GM12875 (cell line): ENCODE data around the gene QDPR.
"Not testable (repeated sequence)": the region's sequence is repeated elsewhere in the genome, so short reads cannot be mapped to it uniquely, and the experiment has no call there.

Experiments used
- H3K4me3 ChIP-seq: one replicate; pipeline ENCODE4 v1.5.1; 2011; ENCODE audit warnings: low read depth, low read length, control low read depth
- CTCF ChIP-seq: IDR thresholded peaks from 2 replicates; pipeline ENCODE4 v1.5.1; 2011; ENCODE audit warnings: low read depth, mild to moderate bottlenecking, control low read depth, inconsistent platforms, low read length, moderate library complexity, borderline replicate concordance; ENCODE audit not compliant: insufficient read depth

Gene QDPR

GRCh38 chr4:17463606-17464005 lies 48.3 kb downstream of the QDPR start:
- H3K4me3 ChIP-seq: no peak overlapping the region
- no peak for TF ChIP-seq CTCF

DNA sequence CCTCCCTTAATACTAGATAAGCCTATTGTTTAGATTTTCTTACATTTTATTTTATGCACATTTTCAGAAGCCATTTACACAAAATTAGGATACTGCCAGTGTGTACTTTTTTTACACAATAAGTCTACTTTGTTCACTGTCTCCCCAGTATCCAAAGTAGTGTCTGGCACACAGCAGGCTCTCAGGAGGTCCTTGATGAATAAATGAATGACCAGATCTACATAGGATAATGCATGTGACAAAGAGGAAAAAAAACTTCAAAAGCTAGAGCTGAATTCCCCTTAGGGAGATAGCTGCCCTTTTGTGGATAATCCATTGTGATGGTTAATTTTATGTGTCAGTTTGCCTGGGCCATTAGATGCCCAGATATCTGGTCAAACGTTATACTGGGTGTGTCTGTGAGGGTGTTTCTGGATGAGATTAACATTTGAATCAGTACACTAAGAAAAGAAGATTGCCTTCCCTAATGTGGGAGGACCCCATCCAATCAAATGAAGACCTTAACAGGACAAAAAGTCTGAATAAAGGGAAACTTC lies 61.6 kb downstream of the QDPR start:
- no peak overlapping the region for H3K4me3 ChIP-seq

DNA sequence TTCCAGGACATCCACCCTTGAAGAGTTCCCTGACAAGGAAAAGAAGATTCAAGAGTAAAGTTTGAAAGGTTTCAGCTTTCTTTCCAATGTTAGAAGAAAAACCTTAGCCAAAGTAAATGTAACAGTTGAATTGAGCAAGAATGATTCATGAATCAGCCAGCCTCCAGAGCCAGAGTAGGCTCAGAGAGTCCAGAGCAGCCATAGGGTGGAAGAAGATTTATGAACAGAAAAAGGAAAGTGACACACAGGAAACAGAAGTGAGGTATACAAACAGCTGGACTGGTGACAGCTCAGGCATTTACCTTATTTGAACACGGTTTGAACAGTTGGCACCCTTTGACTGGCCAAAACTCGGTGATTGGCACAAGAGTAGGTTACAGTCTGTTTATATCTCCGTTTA lies 63.2 kb downstream of the QDPR start:
- H3K4me3 ChIP-seq: no peak overlapping the region
- TF ChIP-seq CTCF: no peak

More for the DNA sequence above, 61.6 kb downstream of the QDPR start:
- TF ChIP-seq CTCF: no peak

DNA sequence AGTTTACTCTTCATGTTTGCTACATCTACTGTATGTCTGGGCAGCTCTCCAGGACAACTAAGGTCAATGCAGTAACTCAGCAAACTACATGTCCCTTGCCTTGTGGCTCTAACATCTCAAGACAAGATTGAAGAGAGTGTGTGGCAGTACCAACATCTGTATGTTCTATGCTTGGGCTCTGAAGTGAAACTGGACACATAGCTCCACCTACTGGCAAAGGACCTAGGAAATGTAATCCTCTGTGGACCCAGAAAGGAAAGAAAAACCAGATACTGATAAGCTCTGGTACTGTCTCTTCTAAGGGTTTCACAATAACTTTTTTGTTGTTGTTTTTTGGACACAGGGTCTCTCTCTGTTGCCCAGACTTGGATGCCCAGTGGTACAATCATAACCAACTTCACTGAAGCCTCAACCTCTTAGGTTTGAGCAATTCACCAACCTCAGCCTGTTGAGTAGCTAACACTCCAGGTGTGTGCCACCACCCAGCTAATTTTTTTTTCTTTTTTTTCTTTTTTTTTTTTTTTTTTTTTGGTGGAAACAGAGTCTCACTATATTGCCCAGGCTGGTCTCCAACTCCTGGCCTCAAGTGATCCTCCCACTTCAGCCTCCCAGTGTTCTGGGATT lies 64.1 kb downstream of the QDPR start:
- peak; percentile 56; the same call in 1 of the 2 replicates for TF ChIP-seq CTCF
- H3K4me3 ChIP-seq: no peak overlapping the region

GRCh38 chr4:17447056-17447455 lies 64.8 kb downstream of the QDPR start:
- no peak for TF ChIP-seq CTCF
- H3K4me3 ChIP-seq: no peak overlapping the region

DNA sequence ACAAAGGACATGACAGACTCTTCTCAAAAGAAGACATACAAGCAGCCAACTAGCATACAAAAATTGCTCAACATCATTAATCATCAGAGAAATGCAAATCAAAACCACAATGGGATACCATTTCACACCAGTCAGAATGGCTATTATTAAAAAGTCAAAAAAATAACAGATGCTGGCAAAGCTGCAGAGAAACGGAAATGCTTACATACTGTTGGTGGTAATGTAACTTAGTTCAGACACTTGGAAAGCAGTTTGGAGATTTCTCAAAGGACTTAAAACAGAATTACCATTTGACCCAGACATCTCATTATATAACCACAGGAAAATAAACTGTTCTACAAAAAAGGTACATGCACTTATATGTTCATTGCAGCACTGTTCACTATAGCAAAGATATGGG lies 69.4 kb downstream of the QDPR start:
- H3K4me3 ChIP-seq: not testable (repeated sequence)

GRCh38 chr4:17437396-17437795 lies 74.5 kb downstream of the QDPR start:
- H3K4me3 ChIP-seq: no peak overlapping the region
- TF ChIP-seq CTCF: no peak
